Ascending aorta (tissue), 2 donors: Measurements from ENCODE around the gene PROM2. TPM values are rescaled to one million over a fixed set of nuclear protein-coding genes. Genes with fewer than 3 reads are reported as not detected.
"Not testable (repeated sequence)": the region's sequence is repeated elsewhere in the genome, so short reads cannot be mapped to it uniquely, and the experiment has no call there.

Experiments used
- DNase-seq, 2 donors: peaks; one replicate each; pipeline ENCODE4 v3.0.0-alpha.2; 2019; ENCODE audit warnings: low spot score in 2 of 2
- H3K27ac ChIP-seq, 2 donors: fragments of 200-600 bp; sonication (generic); one replicate each; pipeline ENCODE4 v1.5.1; 2016 to 2017; ENCODE audit warnings: mild to moderate bottlenecking in 1 of 2
- H3K27me3 ChIP-seq: fragments of 200-600 bp; sonication (generic); one replicate; pipeline ENCODE4 v1.5.1; 2017
- H3K36me3 ChIP-seq, 2 donors: fragments of 200-600 bp; sonication (generic); one replicate each; pipeline ENCODE4 v1.5.1; 2016
- H3K4me1 ChIP-seq, 2 donors: fragments of 200-600 bp; sonication (generic); one replicate each; pipeline ENCODE4 v1.5.1; 2016 to 2017; ENCODE audit warnings: mild to moderate bottlenecking in 1 of 2
- H3K4me3 ChIP-seq, 2 donors: fragments of 200-600 bp; sonication (generic); one replicate each; pipeline ENCODE4 v1.5.1; 2016 to 2017; ENCODE audit warnings: mild to moderate bottlenecking in 1 of 2
- H3K9me3 ChIP-seq, 2 donors: fragments of 200-600 bp; sonication (generic); one replicate each; pipeline ENCODE4 v1.5.1; 2016
- CTCF ChIP-seq, 3 experiments: fragments of 200-600 bp in 2 of 3; fragments of 450-650 bp in 1 of 3; sonication (generic) in 2 of 3; IDR thresholded peaks; one replicate each; pipeline ENCODE4 v1.5.1; 2016 to 2019; ENCODE audit warnings: antibody characterized with exemption in 3 of 3, mild to moderate bottlenecking in 1 of 3, moderate library complexity in 1 of 3
- intact Hi-C: fragments of 100-400 bp; cut with DNase I; formaldehyde crosslinking; loops from one replicate; pipeline ENCODE4 v1.15.1; 2023
- total RNA-seq: library from RNA; depleted of rRNA; stranded (reverse); fragments of >200 nt; gene quantifications from one replicate; pipeline ENCODE4 v1.1.0, GENCODE V29; 2016

The PROM2 gene
- total RNA-seq, 1 donor from 2014 or later, result not detected

GRCh38 chr2:95234816-95235215 lies 39.4 kb upstream of the PROM2 start:
- Histone ChIP-seq H3K4me1 (no peaks in the 10 kb centered on the region), H3K9me3 (peaks cover 35 to 94% of the 10 kb centered on the region in 2 donors), H3K36me3 (no peaks in the 10 kb centered on the region), H3K4me3 (no peak overlapping the region), H3K27me3 (no peaks in the 10 kb centered on the region), H3K27ac (no peak overlapping the region)
- no peak for TF ChIP-seq CTCF (IDR thresholded peaks at IDR 0.05)
- intact Hi-C loops, result no loop called here
- no peak for DNase-seq

GRCh38 chr2:95238131-95238530 lies 36.1 kb upstream of the PROM2 start:
- no peak overlapping the region for H3K4me3 ChIP-seq
- peaks cover 68 to 95% of the 10 kb centered on the region in 2 donors for H3K9me3 ChIP-seq
- H3K36me3 ChIP-seq, result no peaks in the 10 kb centered on the region
- TF ChIP-seq CTCF (IDR thresholded peaks at IDR 0.05), result no peak
- intact Hi-C loops, result no loop called here
- H3K27ac ChIP-seq, result no peak overlapping the region
- DNase-seq, result no peak
- H3K27me3 ChIP-seq, result no peaks in the 10 kb centered on the region
- no peaks in the 10 kb centered on the region for H3K4me1 ChIP-seq

- Histone ChIP-seq H3K4me3 (no peak overlapping the region), H3K9me3 (peaks cover 60 to 85% of the 10 kb centered on the region in 2 donors), H3K36me3 (no peaks in the 10 kb centered on the region), H3K4me1 (no peaks in the 10 kb centered on the region), H3K27me3 (no peaks in the 10 kb centered on the region), H3K27ac (no peak overlapping the region)
- intact Hi-C loops, result no loop called here
- TF ChIP-seq CTCF (IDR thresholded peaks at IDR 0.05), result no peak
- DNase-seq, result no peak
Measured at GRCh38 chr2:95240091-95240490, 34.2 kb upstream of the PROM2 start.

GRCh38 chr2:95240556-95240955 lies 33.7 kb upstream of the PROM2 start:
- intact Hi-C loops, result no loop called here
- Histone ChIP-seq H3K27me3 (no peaks in the 10 kb centered on the region), H3K4me1 (no peaks in the 10 kb centered on the region), H3K27ac (no peak overlapping the region), H3K9me3 (peaks cover 60 to 86% of the 10 kb centered on the region in 2 donors), H3K36me3 (no peaks in the 10 kb centered on the region), H3K4me3 (no peak overlapping the region)
- no peak for DNase-seq
- TF ChIP-seq CTCF (IDR thresholded peaks at IDR 0.05), result no peak

- intact Hi-C loops, result not testable (repeated sequence)
Measured at GRCh38 chr2:95242084-95242483, 32.2 kb upstream of the PROM2 start.

GRCh38 chr2:95258271-95258670 lies 16.0 kb upstream of the PROM2 start:
- TF ChIP-seq CTCF (IDR thresholded peaks at IDR 0.05), result no peak
- intact Hi-C loops, result no loop called here
- H3K27ac ChIP-seq, result no peak overlapping the region

More at GRCh38 chr2:95242084-95242483, 32.2 kb upstream of the PROM2 start:
- H3K4me3 ChIP-seq, DNase-seq, H3K4me1 ChIP-seq, H3K36me3 ChIP-seq, H3K27me3 ChIP-seq, H3K27ac ChIP-seq: not testable (repeated sequence)
- H3K9me3 ChIP-seq, result peaks cover 59 to 79% of the 10 kb centered on the region in 2 donors

More at GRCh38 chr2:95258271-95258670, 16.0 kb upstream of the PROM2 start:
- H3K36me3 ChIP-seq, result no peaks in the 10 kb centered on the region
- DNase-seq, result no peak
- H3K9me3 ChIP-seq, result peaks cover 0 to 14% of the 10 kb centered on the region in 2 donors
- no peaks in the 10 kb centered on the region for H3K27me3 ChIP-seq
- no peak overlapping the region for H3K4me3 ChIP-seq
- H3K4me1 ChIP-seq, result no peaks in the 10 kb centered on the region
